GM19043 (cell line): ENCODE measurements around the gene TTLL9.
"Not testable (repeated sequence)": the region's sequence is repeated elsewhere in the genome, so short reads cannot be mapped to it uniquely, and the experiment has no call there.

ENCODE experiments used
- ATAC-seq: cut with Tn5 transposase; IDR thresholded peaks from one replicate; pipeline ENCODE4 v1.9.1; 2021; ENCODE audit warnings: low read depth; ENCODE audit not compliant: unreplicated experiment

TTLL9 gene

GRCh38 chr20:31869942-31870725 is at the start of gene TTLL9, which contains the start of gene DUSP15:
Gene TTLL9, plus strand, starts transcription at chr20:31870634. Its CDS starts 493 bp downstream, at chr20:31871127.
Gene DUSP15, minus strand, starts transcription at chr20:31870527. Its CDS starts 190 bp downstream, at chr20:31870337.
- ATAC-seq: no peak

GRCh38 chr20:31821427-31821826 is 49.0 kb upstream of the TTLL9 start:
- no peak for ATAC-seq

- ATAC-seq: no peak
These were observed 47.8 kb upstream of the TTLL9 start for GRCh38 chr20:31822421-31823330.

- no peak for ATAC-seq
These were observed 46.9 kb upstream of the TTLL9 start for GRCh38 chr20:31823360-31824124.

GRCh38 chr20:31824125-31824485 is 46.3 kb upstream of the TTLL9 start:
- ATAC-seq: no peak

GRCh38 chr20:31824554-31825313 is 45.7 kb upstream of the TTLL9 start:
- ATAC-seq: no peak

- ATAC-seq: no peak
These were observed 44.4 kb upstream of the TTLL9 start for GRCh38 chr20:31826074-31826473.

GRCh38 chr20:31827059-31827458 is 43.4 kb upstream of the TTLL9 start:
- no peak for ATAC-seq

GRCh38 chr20:31828016-31828415 is 42.4 kb upstream of the TTLL9 start:
- ATAC-seq: not testable (repeated sequence)

- ATAC-seq: no peak
These were observed 40.7 kb upstream of the TTLL9 start for GRCh38 chr20:31829731-31830130.

- no peak for ATAC-seq
These were observed 39.9 kb upstream of the TTLL9 start for GRCh38 chr20:31830406-31830981.

- ATAC-seq: no peak
These were observed 39.2 kb upstream of the TTLL9 start for GRCh38 chr20:31831211-31831610.

GRCh38 chr20:31831771-31832306 is 38.6 kb upstream of the TTLL9 start:
- no peak for ATAC-seq

GRCh38 chr20:31833130-31833930 is 37.1 kb upstream of the TTLL9 start:
- ATAC-seq: no peak

GRCh38 chr20:31833931-31834521 is 36.4 kb upstream of the TTLL9 start:
- no peak for ATAC-seq

- ATAC-seq: no peak
These were observed 34.9 kb upstream of the TTLL9 start for GRCh38 chr20:31835554-31835953.

- peak; percentile 67 for ATAC-seq
These were observed 34.2 kb upstream of the TTLL9 start for GRCh38 chr20:31835977-31836852.
